Choroid plexus epithelial cell (primary cell): ENCODE data around the gene USP35.
A peak's percentile ranks its signal among the peaks of the same experiment; 100 is the strongest.

ENCODE experiments used
- DNase-seq: peaks from one replicate; pipeline ENCODE4 v3.0.0-alpha.2; 2010; ENCODE audit warnings: low read depth
- H3K4me3 ChIP-seq: 2 replicates; pipeline ENCODE4 v1.5.1; 2011; ENCODE audit warnings: low read depth, mild to moderate bottlenecking, control low read depth, low read length, moderate library complexity
- CTCF ChIP-seq: conservative IDR thresholded peaks from 2 replicates; pipeline ENCODE4 v1.5.1; 2011; ENCODE audit warnings: low read depth, mild to moderate bottlenecking, control low read depth, inconsistent platforms, low read length, moderate library complexity

The USP35 gene

GRCh38 chr11:78257654-78258053 is 68.9 kb downstream of the USP35 start:
- no peak overlapping the region for H3K4me3 ChIP-seq
- TF ChIP-seq CTCF: no peak
- no peak for DNase-seq

- no peak overlapping the region for H3K4me3 ChIP-seq
- no peak for TF ChIP-seq CTCF
- DNase-seq: no peak
These were observed 71.2 kb downstream of the USP35 start for GRCh38 chr11:78259777-78260487.

GRCh38 chr11:78261367-78261766 is 72.6 kb downstream of the USP35 start:
- no peak overlapping the region for H3K4me3 ChIP-seq
- no peak for TF ChIP-seq CTCF
- no peak for DNase-seq

- DNase-seq: no peak
- TF ChIP-seq CTCF: no peak
- H3K4me3 ChIP-seq: no peak overlapping the region
These were observed 73.1 kb downstream of the USP35 start for GRCh38 chr11:78261828-78262227.

- no peak for DNase-seq
- no peak overlapping the region for H3K4me3 ChIP-seq
- TF ChIP-seq CTCF: no peak
These were observed 73.5 kb downstream of the USP35 start for GRCh38 chr11:78262238-78262637.

GRCh38 chr11:78262691-78263090 is 74.0 kb downstream of the USP35 start:
- peak; percentile 24 for DNase-seq
- no peak overlapping the region for H3K4me3 ChIP-seq
- TF ChIP-seq CTCF: no peak
